Skeletal muscle satellite cell (primary cell): ENCODE results near the gene BAZ2B.

ENCODE experiments used
- H3K27me3 ChIP-seq: 2 replicates; pipeline ENCODE4 v1.7.0; 2013; ENCODE audit warnings: low read length; ENCODE audit not compliant: control insufficient read depth, insufficient read depth
- H3K36me3 ChIP-seq: 2 replicates; pipeline ENCODE4 v1.7.0; 2013; ENCODE audit warnings: mild to moderate bottlenecking, control low read depth, low read length; ENCODE audit not compliant: insufficient read depth
- H3K4me1 ChIP-seq: 2 replicates; pipeline ENCODE4 v1.7.0; 2013; ENCODE audit warnings: low read length; ENCODE audit not compliant: control insufficient read depth, insufficient read depth
- H3K4me2 ChIP-seq: 2 replicates; pipeline ENCODE4 v1.7.0; 2013; ENCODE audit warnings: mild to moderate bottlenecking, low read length
- H3K4me3 ChIP-seq: 2 replicates; pipeline ENCODE4 v1.7.0; 2013; ENCODE audit warnings: low read length
- H3K9ac ChIP-seq: 2 replicates; pipeline ENCODE4 v1.7.0; 2013; ENCODE audit warnings: mild to moderate bottlenecking, low read depth, low read length, moderate library complexity
- H3K9me3 ChIP-seq: replicated peaks from 2 replicates; pipeline ENCODE4 v1.7.0; 2013; ENCODE audit warnings: mild to moderate bottlenecking, control low read depth, low read length

BAZ2B gene

GRCh38 chr2:159351977-159352376, 264.4 kb downstream of the BAZ2B start:
- H3K9me3 ChIP-seq: no peaks in the 10 kb centered on the region
- H3K4me2 ChIP-seq: no peak overlapping the region
- H3K4me3 ChIP-seq: no peak overlapping the region
- H3K27me3 ChIP-seq: no peaks in the 10 kb centered on the region
- no peaks in the 10 kb centered on the region for H3K4me1 ChIP-seq
- peaks cover 18% of the 10 kb centered on the region for H3K36me3 ChIP-seq
- no peak overlapping the region for H3K9ac ChIP-seq

- Histone ChIP-seq H3K4me2 (no peak overlapping the region), H3K36me3 (peaks cover 18% of the 10 kb centered on the region), H3K9ac (no peak overlapping the region), H3K4me3 (no peak overlapping the region), H3K4me1 (no peaks in the 10 kb centered on the region), H3K9me3 (no peaks in the 10 kb centered on the region), H3K27me3 (no peaks in the 10 kb centered on the region)
These were observed 266.6 kb downstream of the BAZ2B start for GRCh38 chr2:159349674-159350299.

GRCh38 chr2:159326569-159327255, 289.6 kb downstream of the BAZ2B start:
- Histone ChIP-seq H3K9me3 (no peaks in the 10 kb centered on the region), H3K4me3 (no peak overlapping the region), H3K4me1 (no peaks in the 10 kb centered on the region), H3K9ac (no peak overlapping the region), H3K36me3 (peaks cover 1% of the 10 kb centered on the region), H3K27me3 (no peaks in the 10 kb centered on the region), H3K4me2 (no peak overlapping the region)

GRCh38 chr2:159322419-159322818, 293.9 kb downstream of the BAZ2B start:
- no peak overlapping the region for H3K4me3 ChIP-seq

GRCh38 chr2:159317392-159318088, 298.8 kb downstream of the BAZ2B start:
- peaks cover 4% of the 10 kb centered on the region for H3K36me3 ChIP-seq
- no peaks in the 10 kb centered on the region for H3K27me3 ChIP-seq
- no peaks in the 10 kb centered on the region for H3K9me3 ChIP-seq
- no peak overlapping the region for H3K4me3 ChIP-seq
- no peak overlapping the region for H3K9ac ChIP-seq
- no peak overlapping the region for H3K4me2 ChIP-seq
- no peaks in the 10 kb centered on the region for H3K4me1 ChIP-seq

More at GRCh38 chr2:159322419-159322818, 293.9 kb downstream of the BAZ2B start:
- H3K4me2 ChIP-seq: no peak overlapping the region
- H3K9me3 ChIP-seq: no peaks in the 10 kb centered on the region
- no peak overlapping the region for H3K9ac ChIP-seq
- peaks cover 4% of the 10 kb centered on the region for H3K36me3 ChIP-seq
- no peaks in the 10 kb centered on the region for H3K27me3 ChIP-seq
- no peaks in the 10 kb centered on the region for H3K4me1 ChIP-seq

GRCh38 chr2:159307942-159308341, 308.4 kb downstream of the BAZ2B start:
- Histone ChIP-seq H3K9me3 (no peaks in the 10 kb centered on the region), H3K27me3 (no peaks in the 10 kb centered on the region), H3K36me3 (no peaks in the 10 kb centered on the region), H3K4me3 (no peak overlapping the region), H3K9ac (no peak overlapping the region), H3K4me2 (no peak overlapping the region), H3K4me1 (no peaks in the 10 kb centered on the region)

GRCh38 chr2:159300586-159300985, 315.8 kb downstream of the BAZ2B start:
- H3K4me2 ChIP-seq: no peak overlapping the region
- H3K27me3 ChIP-seq: no peaks in the 10 kb centered on the region
- H3K9me3 ChIP-seq: no peaks in the 10 kb centered on the region
- no peaks in the 10 kb centered on the region for H3K36me3 ChIP-seq
- H3K9ac ChIP-seq: no peak overlapping the region
- no peak overlapping the region for H3K4me3 ChIP-seq
- no peaks in the 10 kb centered on the region for H3K4me1 ChIP-seq

GRCh38 chr2:159298967-159299366, 317.4 kb downstream of the BAZ2B start:
- Histone ChIP-seq H3K9me3 (no peaks in the 10 kb centered on the region), H3K27me3 (no peaks in the 10 kb centered on the region), H3K4me1 (no peaks in the 10 kb centered on the region), H3K4me3 (no peak overlapping the region), H3K9ac (no peak overlapping the region), H3K4me2 (no peak overlapping the region), H3K36me3 (no peaks in the 10 kb centered on the region)

GRCh38 chr2:159297042-159297707, 319.2 kb downstream of the BAZ2B start:
- Histone ChIP-seq H3K36me3 (no peaks in the 10 kb centered on the region), H3K27me3 (no peaks in the 10 kb centered on the region), H3K4me2 (no peak overlapping the region), H3K4me3 (no peak overlapping the region), H3K9me3 (no peaks in the 10 kb centered on the region), H3K9ac (no peak overlapping the region), H3K4me1 (no peaks in the 10 kb centered on the region)

GRCh38 chr2:159292157-159292556, 324.2 kb downstream of the BAZ2B start:
- no peaks in the 10 kb centered on the region for H3K9me3 ChIP-seq
- H3K9ac ChIP-seq: no peak overlapping the region
- no peaks in the 10 kb centered on the region for H3K27me3 ChIP-seq
- no peak overlapping the region for H3K4me3 ChIP-seq
- peaks cover 12% of the 10 kb centered on the region for H3K4me1 ChIP-seq
- H3K4me2 ChIP-seq: no peak overlapping the region
- H3K36me3 ChIP-seq: no peaks in the 10 kb centered on the region

- Histone ChIP-seq H3K4me1 (peaks cover 21% of the 10 kb centered on the region), H3K27me3 (no peaks in the 10 kb centered on the region), H3K4me2 (no peak overlapping the region), H3K9ac (no peak overlapping the region), H3K9me3 (no peaks in the 10 kb centered on the region), H3K4me3 (no peak overlapping the region), H3K36me3 (no peaks in the 10 kb centered on the region)
These were observed 325.9 kb downstream of the BAZ2B start for GRCh38 chr2:159290289-159290907.
